H1 (cell line): ENCODE measurements around the gene GGA3. TPM values are rescaled to one million over a fixed set of nuclear protein-coding genes. Genes with fewer than 3 reads are reported as not detected.
"Not testable (repeated sequence)": the region's sequence is repeated elsewhere in the genome, so short reads cannot be mapped to it uniquely, and the experiment has no call there.

Experiments
- CTCF ChIA-PET: fragments of 300-600 bp; sonication (Branson Sonifier 250); formaldehyde crosslinking; loops from one replicate; lab custom pipeline; 2021; ENCODE audit not compliant: partially characterized antibody; lab: Charles Lee
- POLR2A ChIA-PET: fragments of 300-600 bp; sonication (Branson Sonifier 250); formaldehyde crosslinking; loops from one replicate; lab custom pipeline; 2021; ENCODE audit warnings: inconsistent platforms; ENCODE audit not compliant: partially characterized antibody; lab: Charles Lee
- DNase-seq, 2 experiments: peaks; one replicate each; pipeline versions ENCODE4 v3.0.0 to v3.0.0-alpha.2; 2010 to 2022; ENCODE audit warnings: low spot score in 2 of 2, low read depth in 1 of 2, mixed read lengths in 1 of 2
- FAIRE-seq: peaks from 2 replicates; lab custom pipeline; 2011; peaks lifted over from hg19 to GRCh38; lab: Jason Lieb, UNC
- H2AFZ ChIP-seq: 2 replicates; pipeline ENCODE4 v1.8.1; 2012; ENCODE audit warnings: low read length, inconsistent platforms
- H2AK5ac ChIP-seq: 2 replicates; pipeline ENCODE4 v1.6.1; 2013; ENCODE audit warnings: low read depth, low read length
- H2BK120ac ChIP-seq: replicated peaks from 2 replicates; pipeline ENCODE3; 2013; ENCODE audit warnings: low read depth, low read length, inconsistent platforms
- H2BK12ac ChIP-seq: 2 replicates; pipeline ENCODE4 v1.6.1; 2013; ENCODE audit warnings: low read depth, low read length
- H2BK15ac ChIP-seq: 2 replicates; pipeline ENCODE4 v1.6.1; 2013; ENCODE audit warnings: low read length
- H2BK20ac ChIP-seq: 2 replicates; pipeline ENCODE4 v1.6.1; 2013; ENCODE audit warnings: low read length
- H2BK5ac ChIP-seq: 2 replicates; pipeline ENCODE4 v1.6.1; 2013; ENCODE audit warnings: low read depth, low read length
- H3K14ac ChIP-seq: 2 replicates; pipeline ENCODE4 v1.6.1; 2013; ENCODE audit warnings: inconsistent platforms; ENCODE audit not compliant: insufficient read length
- H3K18ac ChIP-seq: 2 replicates; pipeline ENCODE4 v1.6.1; 2013; ENCODE audit warnings: low read length; ENCODE audit errors: extremely low read depth
- H3K23ac ChIP-seq: 2 replicates; pipeline ENCODE4 v1.6.1; 2013; ENCODE audit warnings: inconsistent platforms; ENCODE audit not compliant: insufficient read length
- H3K23me2 ChIP-seq: 2 replicates; pipeline ENCODE4 v1.6.1; 2013; ENCODE audit warnings: low read depth, low read length
- H3K27ac ChIP-seq: 2 replicates; pipeline ENCODE4 v1.6.1; 2011; ENCODE audit warnings: low read depth, low read length, inconsistent platforms
- H3K27me3 ChIP-seq, 4 experiments: replicated peaks in 1 of 4; 1 replicate in 1 of 4; 2 replicates in 3 of 4; pipeline versions ENCODE4 v1.6.1 to v1.8.1; 2011 to 2013; ENCODE audit warnings: low read length in 3 of 4, mild to moderate bottlenecking in 3 of 4, inconsistent platforms in 2 of 4, mixed read lengths in 2 of 4, moderate library complexity in 1 of 4; ENCODE audit not compliant: control insufficient read depth in 3 of 4, insufficient read depth in 3 of 4; ENCODE audit errors: extremely low read depth in 1 of 4
- H3K36me3 ChIP-seq, 4 experiments: 2 replicates each; pipeline versions ENCODE4 v1.6.1 to v1.8.1; 2011 to 2013; ENCODE audit warnings: mild to moderate bottlenecking in 4 of 4, low read length in 3 of 4, moderate library complexity in 2 of 4, control low read depth in 1 of 4, inconsistent platforms in 1 of 4; ENCODE audit not compliant: insufficient read depth in 4 of 4, control insufficient read depth in 2 of 4
- H3K4ac ChIP-seq: replicated peaks from 2 replicates; pipeline ENCODE3; 2013; ENCODE audit warnings: low read length, low read depth, mixed read lengths, inconsistent platforms; ENCODE audit not compliant: insufficient read length
- H3K4me1 ChIP-seq, 4 experiments: replicated peaks in 1 of 4; 1 replicate in 1 of 4; 2 replicates in 3 of 4; pipeline versions ENCODE4 v1.6.1 to v1.8.1; 2011 to 2013; ENCODE audit warnings: low read length in 3 of 4, inconsistent platforms in 2 of 4, mixed read lengths in 1 of 4; ENCODE audit not compliant: insufficient read depth in 4 of 4, control insufficient read depth in 3 of 4
- H3K4me2 ChIP-seq, 2 experiments: 2 replicates each; pipeline versions ENCODE4 v1.6.1 to v1.8.1; 2011 to 2013; ENCODE audit warnings: low read depth in 2 of 2, low read length in 2 of 2, control low read depth in 1 of 2, inconsistent platforms in 1 of 2, mild to moderate bottlenecking in 1 of 2; ENCODE audit not compliant: insufficient read depth in 1 of 2
- H3K4me3 ChIP-seq, 4 experiments: fragments of 200-600, 300-600 bp in 1 of 4; sonication (generic), shearing (Covaris generic), sonication (Bioruptor Twin) in 1 of 4; 2 replicates each; pipeline versions ENCODE4 v1.5.1 to v1.8.1; 2011 to 2016; ENCODE audit warnings: low read length in 4 of 4, low read depth in 3 of 4, control low read depth in 2 of 4, inconsistent platforms in 2 of 4, mild to moderate bottlenecking in 2 of 4, mixed read lengths in 1 of 4, moderate library complexity in 1 of 4; ENCODE audit not compliant: insufficient read depth in 2 of 4; ENCODE audit errors: extremely low read depth in 1 of 4
- H3K56ac ChIP-seq: replicated peaks from 2 replicates; pipeline ENCODE3; 2013; ENCODE audit warnings: low read depth, mild to moderate bottlenecking, mixed read lengths, low read length, inconsistent platforms; ENCODE audit not compliant: insufficient read length
- H3K79me1 ChIP-seq: 2 replicates; pipeline ENCODE4 v1.6.1; 2013; ENCODE audit warnings: low read depth, low read length, control low read depth
- H3K79me2 ChIP-seq, 2 experiments: 2 replicates each; pipeline versions ENCODE4 v1.6.1 to v1.8.1; 2012 to 2013; ENCODE audit warnings: low read length in 2 of 2, mild to moderate bottlenecking in 2 of 2, inconsistent platforms in 1 of 2; ENCODE audit not compliant: insufficient read depth in 2 of 2, control insufficient read depth in 1 of 2
- H3K9ac ChIP-seq, 4 experiments: replicated peaks in 1 of 4; 1 replicate in 1 of 4; 2 replicates in 3 of 4; pipeline versions ENCODE4 v1.6.1 to v1.8.1; 2011 to 2013; ENCODE audit warnings: low read depth in 3 of 4, low read length in 3 of 4, control low read depth in 2 of 4, mild to moderate bottlenecking in 2 of 4, moderate library complexity in 2 of 4, inconsistent platforms in 1 of 4; ENCODE audit errors: extremely low read depth in 1 of 4
- H3K9me3 ChIP-seq, 2 experiments: 2 replicates each; pipeline versions ENCODE4 v1.6.1 to v1.8.1; 2012 to 2013; ENCODE audit warnings: mild to moderate bottlenecking in 2 of 2, moderate library complexity in 2 of 2, control low read depth in 1 of 2, inconsistent platforms in 1 of 2, low read depth in 1 of 2, low read length in 1 of 2, mixed read lengths in 1 of 2; ENCODE audit not compliant: insufficient read depth in 2 of 2
- H4K20me1 ChIP-seq, 2 experiments: replicated peaks in 1 of 2; 2 replicates each; pipeline versions ENCODE3 to v1.8.1; 2011 to 2013; ENCODE audit warnings: inconsistent platforms in 2 of 2, low read length in 2 of 2, mild to moderate bottlenecking in 1 of 2; ENCODE audit not compliant: insufficient read depth in 2 of 2, control insufficient read depth in 1 of 2
- H4K5ac ChIP-seq: 2 replicates; pipeline ENCODE4 v1.6.1; 2013; ENCODE audit warnings: low read length, low read depth, mixed read lengths, inconsistent platforms; ENCODE audit not compliant: insufficient read length
- H4K8ac ChIP-seq: 2 replicates; pipeline ENCODE4 v1.8.0; 2013; ENCODE audit warnings: mild to moderate bottlenecking, moderate library complexity, low read length, inconsistent platforms; ENCODE audit not compliant: insufficient read depth; ENCODE audit errors: extremely low read depth
- H4K91ac ChIP-seq: replicated peaks from 2 replicates; pipeline ENCODE3; 2013; ENCODE audit warnings: low read length, mixed read lengths, inconsistent platforms; ENCODE audit not compliant: insufficient read length
- WGBS, 2 experiments: shearing (Covaris generic) in 1 of 2; methylation state at CpG; one replicate each; pipeline versions ENCODE4 v1.1.6 to v1.1.7; 2013 to 2015; ENCODE audit warnings: low lambda C conversion rate in 2 of 2, mixed read lengths in 2 of 2, inconsistent platforms in 1 of 2, low coverage in 1 of 2, missing lambda C conversion rate in 1 of 2; ENCODE audit not compliant: insufficient replicate concordance in 2 of 2, insufficient coverage in 1 of 2, insufficient read length in 1 of 2; ENCODE audit errors: extremely low coverage in 1 of 2, missing lambda C conversion rate in 1 of 2; 5-methylcytosine and 5-hydroxymethylcytosine counted together
- polyA plus RNA-seq, 7 experiments: library from polyadenylated mRNA; depleted of rRNA in 3 of 7; stranded (reverse) in 5 of 7; unstranded in 2 of 7; fragments of >200 nt in 5 of 7; fragments of 200-250 nt in 2 of 7; gene quantifications; 1 replicate in 5 of 7; 2 replicates in 1 of 7; 4 replicates in 1 of 7; pipeline versions ENCODE4 v1.2.1 to v1.2.3, GENCODE V29; 2011 to 2013; ENCODE audit warnings: missing spikeins in 2 of 7, mixed read lengths in 2 of 7
- total RNA-seq: library from RNA; stranded (reverse); fragmentation: NEBNext Ultra II Directional; extraction: Animal tissue kit (Norgen Biotek cat#: 25700); gene quantifications from 2 replicates; pipeline ENCODE4 v1.2.1, GENCODE V29; 2021

GGA3 gene
- total and polyA plus RNA-seq, 2 of the 8 experiments (the other 6 are each of a cell fraction or from before 2014, with no cell fraction given), result 40.6 to 60.0 TPM

- not testable (repeated sequence) for H3K27ac ChIP-seq, H3K23me2 ChIP-seq, H2BK120ac ChIP-seq, H3K4ac ChIP-seq, H3K27me3 ChIP-seq, FAIRE-seq, H2BK12ac ChIP-seq, H3K14ac ChIP-seq, H3K18ac ChIP-seq, H2BK15ac ChIP-seq, H4K8ac ChIP-seq, H3K4me1 ChIP-seq, H4K20me1 ChIP-seq, H3K4me2 ChIP-seq, H2BK20ac ChIP-seq, H3K79me1 ChIP-seq, H2AFZ ChIP-seq, H4K5ac ChIP-seq, H3K9ac ChIP-seq, H4K91ac ChIP-seq, DNase-seq, H3K23ac ChIP-seq, H2BK5ac ChIP-seq, H3K9me3 ChIP-seq, H2AK5ac ChIP-seq, H3K56ac ChIP-seq
- H3K36me3 ChIP-seq, result peaks cover 7 to 24% (median 19%) of the 10 kb centered on the region in 4 experiments; a peak in 7 of 8 replicates
- 95% methylated on average over 8 of the region's 8 CpGs; no CpG with 5 or more reads in 1 of the 2 experiments for WGBS, 2 experiments
- H3K4me3 ChIP-seq, result peak overlapping the region in 3 of 4 experiments; percentile 10 to 92 (median 26); a peak in 3 of 8 replicates
- H3K79me2 ChIP-seq, result peaks cover 6 to 38% of the 10 kb centered on the region in 2 experiments
- POLR2A ChIA-PET, result interaction anchor here (0.6 to 4.2 kb wide), 12 partner anchors 9 to 455 kb away, joined by 3 to 29 read pairs (median 3); partner anchors contain the start of genes GGA3, JPT1, MRPL58 and MRPS7
- CTCF ChIA-PET, result interaction anchor here (0.6 to 4.0 kb wide), 9 partner anchors 13 to 205 kb away, joined by 3 to 30 read pairs (median 3); no protein-coding TSS in a partner anchor
These were observed 54.4 kb downstream of the GGA3 start for GRCh38 chr17:75207050-75207407.
